GM18873 (cell line): ENCODE data around the gene ZNF384.
"Not testable (repeated sequence)": the region's sequence is repeated elsewhere in the genome, so short reads cannot be mapped to it uniquely, and the experiment has no call there.

Source experiments
- ATAC-seq: cut with Tn5 transposase; IDR thresholded peaks from one replicate; pipeline ENCODE4 v1.9.1; 2021; ENCODE audit warnings: mild to moderate bottlenecking, moderate library complexity, moderate number of reproducible peaks; ENCODE audit not compliant: unreplicated experiment, low FRiP score

The ZNF384 gene

DNA sequence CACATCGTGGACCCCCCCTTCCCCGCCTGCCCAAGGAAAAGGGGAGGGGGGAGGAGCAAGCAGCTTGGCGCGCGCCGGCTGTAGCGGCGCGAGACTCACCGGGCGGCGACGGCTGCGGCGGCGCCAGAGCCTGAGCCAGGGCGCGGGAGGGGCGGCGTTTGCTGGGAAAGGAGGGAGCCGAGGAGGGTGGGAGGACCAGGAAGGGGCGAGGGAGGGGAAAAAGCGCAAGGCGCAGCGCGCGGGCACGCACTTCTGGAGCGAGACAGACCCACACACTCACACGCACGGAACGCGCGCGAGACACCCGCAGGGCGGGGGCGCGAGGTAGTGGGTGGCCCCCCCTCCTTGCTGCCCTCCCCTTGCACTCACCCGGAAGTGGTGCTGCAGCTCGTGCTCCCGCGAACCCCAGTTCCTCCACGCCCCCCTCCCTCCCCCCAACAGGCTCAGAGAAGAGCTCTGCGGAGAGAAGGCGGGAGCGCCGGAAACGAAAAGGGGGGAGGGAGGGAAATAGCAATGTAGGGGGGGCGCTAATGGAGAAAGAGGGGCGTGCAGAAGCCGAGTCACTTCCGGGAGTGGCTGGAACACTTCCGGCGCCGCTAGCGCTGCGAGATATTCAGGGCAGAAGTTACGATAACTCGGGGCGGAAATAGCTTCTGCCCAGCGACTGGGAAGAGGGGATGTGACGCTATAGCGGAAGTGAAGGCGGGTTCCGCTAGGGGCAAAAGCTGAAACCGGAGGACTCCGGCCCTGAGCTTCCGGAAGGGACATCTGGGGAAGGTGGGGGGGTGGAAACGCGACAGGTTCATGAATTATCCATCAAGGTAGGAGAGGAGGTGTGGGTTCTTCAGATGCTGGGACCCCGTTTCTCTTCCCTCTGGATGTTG, at the start of gene ZNF384:
TSS of gene ZNF384 (minus strand) at position 377 of the 884 bp plus-strand sequence. CDS start 9,855 bp downstream, outside the sequence.
- ATAC-seq = peak; percentile 78

GRCh38 chr12:6736754-6737153, 47.6 kb upstream of the ZNF384 start:
- no peak for ATAC-seq

GRCh38 chr12:6735448-6736191, 46.4 kb upstream of the ZNF384 start:
- ATAC-seq = no peak

- no peak for ATAC-seq
Measured at GRCh38 chr12:6734506-6735387, 45.6 kb upstream of the ZNF384 start.

- no peak for ATAC-seq
Measured at GRCh38 chr12:6730169-6730568, 41.0 kb upstream of the ZNF384 start.

DNA sequence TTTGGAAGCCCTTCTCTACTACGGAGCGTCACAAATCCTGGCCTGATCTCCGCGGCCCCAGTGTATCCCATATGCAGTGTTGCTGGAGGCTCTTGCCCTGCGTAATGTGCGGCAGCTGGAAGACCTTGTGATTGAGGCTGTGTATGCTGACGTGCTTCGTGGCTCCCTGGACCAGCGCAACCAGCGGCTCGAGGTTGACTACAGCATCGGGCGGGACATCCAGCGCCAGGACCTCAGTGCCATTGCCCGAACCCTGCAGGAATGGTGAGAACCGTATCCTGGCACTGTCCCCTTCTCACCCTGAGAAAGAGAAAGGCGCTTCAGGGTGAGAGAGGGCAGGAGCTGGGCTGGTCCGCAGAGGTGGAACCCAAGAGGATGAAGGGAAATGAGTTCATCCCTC, 40.0 kb upstream of the ZNF384 start:
- ATAC-seq = no peak

DNA sequence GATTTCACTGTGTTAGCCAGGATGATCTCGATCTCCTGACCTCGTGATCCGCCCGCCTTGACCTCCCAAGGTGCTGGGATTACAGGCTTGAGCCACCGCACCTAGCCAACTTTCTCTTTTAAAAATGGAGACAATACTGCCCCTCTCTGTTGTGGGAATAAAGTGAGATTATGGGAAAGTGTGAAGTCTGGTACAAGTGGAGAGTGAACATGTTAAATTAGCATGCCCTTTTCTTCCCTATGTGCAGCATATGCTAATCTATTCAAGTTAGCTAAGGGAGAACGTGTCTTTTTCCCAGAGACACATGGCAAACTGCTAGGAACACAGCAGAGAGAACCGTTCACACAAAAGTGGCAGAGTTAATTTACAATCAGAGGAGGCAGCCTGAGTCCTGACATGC, 36.2 kb upstream of the ZNF384 start:
- no peak for ATAC-seq

- no peak for ATAC-seq
Measured at GRCh38 chr12:6724409-6724797, 35.2 kb upstream of the ZNF384 start.

DNA sequence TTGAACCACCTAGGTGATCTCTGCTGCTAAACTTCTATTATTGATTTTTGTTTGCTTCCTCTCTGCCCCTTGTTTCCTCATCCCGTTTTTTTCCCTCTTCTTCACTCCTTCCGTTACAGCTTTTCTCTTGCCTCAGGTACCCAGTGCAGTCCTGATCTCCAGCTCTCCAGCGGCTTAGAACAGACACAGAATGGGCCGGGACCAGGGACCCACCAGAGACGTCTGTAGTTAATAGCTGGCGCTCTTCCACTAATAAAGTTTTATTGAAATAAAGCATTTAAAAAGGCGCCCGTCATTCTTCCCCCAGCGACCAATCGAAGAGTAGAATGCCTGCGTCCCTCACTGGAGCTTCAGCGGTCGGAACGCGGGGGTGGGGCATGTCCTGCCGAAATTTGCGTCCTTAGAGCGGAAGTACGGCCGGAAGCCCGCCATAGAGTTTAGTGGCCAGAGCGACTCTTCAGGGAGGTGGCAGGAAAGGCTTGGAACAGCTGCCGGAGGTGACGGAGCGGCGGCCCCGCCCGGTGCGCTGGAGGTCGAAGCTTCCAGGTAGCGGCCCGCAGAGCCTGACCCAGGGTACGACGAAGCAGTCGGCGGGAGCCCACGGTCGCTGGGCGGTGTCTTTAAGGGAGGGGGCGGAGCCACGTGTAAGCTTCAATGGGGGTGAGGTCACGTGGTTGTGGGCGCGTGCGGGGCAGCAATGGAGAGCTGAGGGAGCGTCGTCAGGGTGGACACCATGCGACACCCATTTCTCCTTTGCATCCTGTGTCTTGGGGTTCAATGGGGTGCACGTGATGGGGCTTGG, 34.6 kb upstream of the ZNF384 start, which contains the start of gene COPS7A:
TSS of gene COPS7A (plus strand) at position 440 of the 802 bp plus-strand sequence. CDS start 611 bp downstream, outside the sequence.
- ATAC-seq = peak; percentile 91

DNA sequence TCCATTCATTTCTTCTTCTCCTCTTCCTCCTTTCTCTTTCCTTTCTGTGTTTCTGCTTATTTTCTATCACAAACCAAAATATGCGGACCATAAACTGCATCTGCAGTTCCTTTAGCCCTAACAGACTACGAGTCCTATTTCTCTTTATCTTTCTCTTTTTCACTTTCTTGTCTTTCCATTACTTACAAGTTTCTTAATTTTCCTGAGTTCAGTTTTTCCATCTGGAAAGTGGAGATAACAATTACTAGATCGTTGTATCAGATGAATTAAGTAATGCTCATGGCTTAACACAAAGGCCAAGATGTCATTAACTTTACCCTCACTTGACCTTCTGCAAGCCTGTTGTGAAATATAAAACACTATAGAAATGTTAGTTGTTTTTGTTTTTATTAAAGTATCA, 33.7 kb upstream of the ZNF384 start:
- ATAC-seq = no peak

DNA sequence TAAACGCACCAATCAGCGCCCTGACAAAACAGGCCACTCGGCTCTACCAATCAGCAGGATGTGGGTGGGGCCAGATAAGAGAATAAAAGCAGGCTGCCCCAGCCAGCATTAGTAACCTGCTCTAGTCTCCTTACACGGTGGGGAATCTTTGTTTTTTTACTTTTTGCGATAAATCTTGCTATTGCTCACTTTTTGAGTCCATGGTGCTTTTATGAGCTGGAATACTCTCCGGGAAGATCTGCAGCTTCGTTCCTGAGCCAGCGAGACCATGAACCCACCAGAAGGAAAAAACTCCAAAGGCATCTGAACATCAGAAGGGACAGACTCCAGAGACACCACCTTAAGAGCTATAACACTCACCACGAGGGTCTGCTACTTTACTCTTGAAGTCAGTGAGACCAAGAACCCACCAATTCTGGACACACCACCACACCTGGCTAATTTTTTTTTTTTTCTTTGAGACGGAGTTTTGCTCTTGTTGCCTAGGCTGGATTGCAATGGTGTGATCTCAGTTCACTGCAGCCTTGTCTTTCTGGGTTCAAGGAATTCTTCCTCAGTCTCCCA, 27.8 kb upstream of the ZNF384 start:
- ATAC-seq = no peak

DNA sequence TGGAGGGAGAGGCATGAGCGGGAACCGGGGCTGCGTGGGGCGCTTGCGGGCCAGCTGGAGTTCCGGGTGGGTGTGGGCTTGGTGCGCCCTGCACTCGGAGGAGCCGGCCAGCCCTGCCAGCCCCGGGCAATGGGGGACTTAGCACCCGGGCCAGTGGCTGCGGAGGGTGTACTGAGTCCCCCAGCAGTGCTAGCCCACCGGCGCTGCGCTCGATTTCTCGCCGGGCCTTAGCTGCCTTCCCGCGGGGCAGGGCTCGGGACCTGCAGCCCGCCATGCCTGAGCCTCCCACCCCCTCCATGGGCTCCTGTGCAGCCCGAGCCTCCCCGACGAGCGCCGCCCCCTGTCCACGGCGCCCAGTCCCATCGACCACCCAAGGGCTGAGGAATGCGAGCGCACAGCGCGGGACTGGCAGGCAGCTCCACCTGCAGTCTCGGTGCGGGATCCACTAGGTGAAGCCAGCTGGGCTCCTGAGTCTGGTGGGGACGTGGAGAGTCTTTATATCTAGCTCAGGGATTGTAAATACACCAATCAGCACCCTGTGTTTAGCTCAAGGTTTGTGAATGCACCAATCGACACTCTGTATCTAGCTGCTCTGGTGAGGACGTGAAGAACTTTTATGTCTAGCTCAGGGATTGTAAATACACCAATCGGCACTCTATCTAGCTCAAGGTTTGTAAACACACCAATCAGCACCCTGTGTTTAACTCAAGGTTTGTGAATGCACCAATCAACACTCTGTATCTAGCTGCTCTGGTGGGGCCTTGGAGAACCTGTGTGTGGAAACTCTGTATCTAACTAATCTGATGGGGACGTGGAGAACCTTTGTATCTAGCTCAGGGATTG, 27.1 kb upstream of the ZNF384 start:
- not testable (repeated sequence) for ATAC-seq

DNA sequence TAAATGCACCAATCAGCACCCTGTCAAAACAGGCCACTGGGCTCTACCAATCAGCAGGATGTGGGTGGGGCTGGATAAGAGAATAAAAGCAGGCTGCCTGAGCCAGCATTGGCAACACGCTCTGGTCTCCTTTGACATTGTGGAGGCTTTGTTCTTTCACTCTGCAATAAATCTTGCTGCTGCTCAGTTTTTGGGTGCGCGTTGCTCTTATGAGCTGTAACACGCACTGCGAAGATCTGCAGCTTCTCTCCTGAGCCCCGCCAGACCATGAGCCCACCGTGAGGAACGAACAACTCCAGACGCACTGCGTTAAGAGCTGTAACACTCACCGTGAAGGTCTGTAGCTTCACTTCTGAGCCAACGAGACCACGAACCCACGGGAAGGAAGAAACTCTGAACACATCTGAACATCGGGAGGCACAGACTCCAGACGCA, 19.8 kb upstream of the ZNF384 start:
- ATAC-seq = no peak

- not testable (repeated sequence) for ATAC-seq
Measured at GRCh38 chr12:6708351-6708750, 19.2 kb upstream of the ZNF384 start.

GRCh38 chr12:6703631-6704030, 14.5 kb upstream of the ZNF384 start:
- no peak for ATAC-seq

DNA sequence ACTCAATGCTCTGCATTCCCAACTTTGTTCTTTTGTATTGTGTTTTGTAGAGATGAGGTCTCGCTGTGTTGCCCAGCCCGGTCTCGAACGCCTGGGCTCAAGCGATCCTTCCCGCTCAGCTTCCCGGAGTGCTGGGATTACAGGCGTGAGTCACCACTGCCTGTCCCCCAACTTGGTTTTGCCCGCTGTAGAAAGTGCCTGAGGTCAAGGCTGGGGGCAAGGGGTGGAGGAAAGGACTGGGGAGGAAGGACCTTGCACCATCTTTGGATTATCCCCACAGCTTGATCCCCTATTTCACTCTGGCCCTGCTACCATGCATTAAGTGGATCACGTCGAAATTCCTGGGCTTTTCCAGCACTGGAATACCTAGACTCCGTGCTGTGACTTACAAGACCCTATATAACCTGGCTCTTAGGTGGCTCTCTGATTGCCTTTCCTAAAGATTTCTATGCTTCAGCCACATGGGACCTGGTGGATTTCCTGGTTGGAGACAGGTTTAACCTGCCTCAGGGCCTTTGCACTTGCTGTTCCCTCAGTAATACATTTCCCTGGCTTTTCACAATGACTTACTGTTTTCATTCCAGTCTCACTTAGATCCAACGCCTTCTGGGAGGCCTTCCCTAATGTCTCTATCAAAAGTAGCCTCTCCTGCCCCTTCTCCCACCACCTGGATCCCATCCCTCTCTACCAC, 12.0 kb upstream of the ZNF384 start:
- ATAC-seq = no peak

- no peak for ATAC-seq
Measured at GRCh38 chr12:6700646-6701051, 11.5 kb upstream of the ZNF384 start, which contains the start of gene PIANP. PIANP (minus strand) TSS chr12:6700815; CDS start chr12:6698061, 2,754 bp downstream.
